C4-2B (cell line): ENCODE results near the gene NPAS1.

Source experiments
- CTCF ChIP-seq: fragments of 450-650 bp; conservative IDR thresholded peaks from 2 replicates; pipeline ENCODE4 v1.5.1; 2017; ENCODE audit warnings: mild to moderate bottlenecking
- ZFX ChIP-seq: fragments of 450-650 bp; IDR thresholded peaks from 2 replicates; pipeline ENCODE4 v1.6.1; 2017

GRCh38 chr19:47066376-47067214 lies 47.0 kb downstream of the NPAS1 start:
- TF ChIP-seq CTCF (no peak), ZFX (no peak)
